ENCODE data around the gene KIF18B.

DNA sequence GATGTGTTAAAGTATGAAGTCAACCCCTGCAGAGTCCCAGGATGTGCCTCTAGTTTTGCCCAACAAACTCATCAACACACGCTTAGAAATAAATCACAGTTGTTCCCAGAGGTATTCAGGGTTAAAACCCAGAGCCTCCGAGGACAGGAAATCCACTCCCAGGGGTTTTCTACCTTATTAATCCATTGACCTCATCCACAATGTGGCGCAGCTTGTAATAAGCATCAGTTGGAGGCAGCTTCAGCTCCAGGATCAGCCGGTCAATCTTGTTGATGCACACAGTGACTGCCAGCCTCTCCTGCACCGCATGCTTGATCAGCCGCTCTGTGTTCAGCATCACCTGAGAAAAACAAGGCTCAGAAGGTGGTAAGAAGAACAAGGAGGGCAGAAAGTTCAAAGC, 71.8 kb downstream of the KIF18B start:
- TF ChIP-seq, protein P1, sequence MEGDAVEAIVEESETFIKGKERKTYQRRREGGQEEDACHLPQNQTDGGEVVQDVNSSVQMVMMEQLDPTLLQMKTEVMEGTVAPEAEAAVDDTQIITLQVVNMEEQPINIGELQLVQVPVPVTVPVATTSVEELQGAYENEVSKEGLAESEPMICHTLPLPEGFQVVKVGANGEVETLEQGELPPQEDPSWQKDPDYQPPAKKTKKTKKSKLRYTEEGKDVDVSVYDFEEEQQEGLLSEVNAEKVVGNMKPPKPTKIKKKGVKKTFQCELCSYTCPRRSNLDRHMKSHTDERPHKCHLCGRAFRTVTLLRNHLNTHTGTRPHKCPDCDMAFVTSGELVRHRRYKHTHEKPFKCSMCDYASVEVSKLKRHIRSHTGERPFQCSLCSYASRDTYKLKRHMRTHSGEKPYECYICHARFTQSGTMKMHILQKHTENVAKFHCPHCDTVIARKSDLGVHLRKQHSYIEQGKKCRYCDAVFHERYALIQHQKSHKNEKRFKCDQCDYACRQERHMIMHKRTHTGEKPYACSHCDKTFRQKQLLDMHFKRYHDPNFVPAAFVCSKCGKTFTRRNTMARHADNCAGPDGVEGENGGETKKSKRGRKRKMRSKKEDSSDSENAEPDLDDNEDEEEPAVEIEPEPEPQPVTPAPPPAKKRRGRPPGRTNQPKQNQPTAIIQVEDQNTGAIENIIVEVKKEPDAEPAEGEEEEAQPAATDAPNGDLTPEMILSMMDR (IDR thresholded peaks at IDR 0.05), result no peak
- no peak for TF ChIP-seq TP53 (CRISPR knock-in tag; IDR thresholded peaks at IDR 0.05)
- TF ChIP-seq EHMT2 (IDR thresholded peaks at IDR 0.05; ENCODE audit: low read depth), result no peak
- no peak for TF ChIP-seq POLR2A (IDR thresholded peaks at IDR 0.05; ENCODE audit: low read length)
- no peak for TF ChIP-seq NPAS2 (CRISPR knock-in tag; IDR thresholded peaks at IDR 0.05; ENCODE audit: borderline replicate concordance)
- TF ChIP-seq, protein P2, sequence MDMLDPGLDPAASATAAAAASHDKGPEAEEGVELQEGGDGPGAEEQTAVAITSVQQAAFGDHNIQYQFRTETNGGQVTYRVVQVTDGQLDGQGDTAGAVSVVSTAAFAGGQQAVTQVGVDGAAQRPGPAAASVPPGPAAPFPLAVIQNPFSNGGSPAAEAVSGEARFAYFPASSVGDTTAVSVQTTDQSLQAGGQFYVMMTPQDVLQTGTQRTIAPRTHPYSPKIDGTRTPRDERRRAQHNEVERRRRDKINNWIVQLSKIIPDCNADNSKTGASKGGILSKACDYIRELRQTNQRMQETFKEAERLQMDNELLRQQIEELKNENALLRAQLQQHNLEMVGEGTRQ (IDR thresholded peaks at IDR 0.05), result no peak
- no peak for TF ChIP-seq HEYL (CRISPR knock-in tag; IDR thresholded peaks at IDR 0.05)
- TF ChIP-seq, protein P3, sequence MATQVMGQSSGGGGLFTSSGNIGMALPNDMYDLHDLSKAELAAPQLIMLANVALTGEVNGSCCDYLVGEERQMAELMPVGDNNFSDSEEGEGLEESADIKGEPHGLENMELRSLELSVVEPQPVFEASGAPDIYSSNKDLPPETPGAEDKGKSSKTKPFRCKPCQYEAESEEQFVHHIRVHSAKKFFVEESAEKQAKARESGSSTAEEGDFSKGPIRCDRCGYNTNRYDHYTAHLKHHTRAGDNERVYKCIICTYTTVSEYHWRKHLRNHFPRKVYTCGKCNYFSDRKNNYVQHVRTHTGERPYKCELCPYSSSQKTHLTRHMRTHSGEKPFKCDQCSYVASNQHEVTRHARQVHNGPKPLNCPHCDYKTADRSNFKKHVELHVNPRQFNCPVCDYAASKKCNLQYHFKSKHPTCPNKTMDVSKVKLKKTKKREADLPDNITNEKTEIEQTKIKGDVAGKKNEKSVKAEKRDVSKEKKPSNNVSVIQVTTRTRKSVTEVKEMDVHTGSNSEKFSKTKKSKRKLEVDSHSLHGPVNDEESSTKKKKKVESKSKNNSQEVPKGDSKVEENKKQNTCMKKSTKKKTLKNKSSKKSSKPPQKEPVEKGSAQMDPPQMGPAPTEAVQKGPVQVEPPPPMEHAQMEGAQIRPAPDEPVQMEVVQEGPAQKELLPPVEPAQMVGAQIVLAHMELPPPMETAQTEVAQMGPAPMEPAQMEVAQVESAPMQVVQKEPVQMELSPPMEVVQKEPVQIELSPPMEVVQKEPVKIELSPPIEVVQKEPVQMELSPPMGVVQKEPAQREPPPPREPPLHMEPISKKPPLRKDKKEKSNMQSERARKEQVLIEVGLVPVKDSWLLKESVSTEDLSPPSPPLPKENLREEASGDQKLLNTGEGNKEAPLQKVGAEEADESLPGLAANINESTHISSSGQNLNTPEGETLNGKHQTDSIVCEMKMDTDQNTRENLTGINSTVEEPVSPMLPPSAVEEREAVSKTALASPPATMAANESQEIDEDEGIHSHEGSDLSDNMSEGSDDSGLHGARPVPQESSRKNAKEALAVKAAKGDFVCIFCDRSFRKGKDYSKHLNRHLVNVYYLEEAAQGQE (IDR thresholded peaks at IDR 0.05), result no peak
- TF ChIP-seq MAZ (IDR thresholded peaks at IDR 0.05; ENCODE audit: borderline replicate concordance, low read depth, low read length), result no peak
- no peak for TF ChIP-seq HOXA7 (CRISPR knock-in tag; IDR thresholded peaks at IDR 0.05)
